HFF-Myc (cell line): Measurements from ENCODE around the gene RAD51B.

Experiments
- DNase-seq: peaks from one replicate; pipeline ENCODE4 v3.0.0-alpha.2; 2011; ENCODE audit warnings: low read depth; ENCODE audit errors: extremely low read depth
- H3K4me3 ChIP-seq: replicated peaks from 2 replicates; pipeline ENCODE4 v1.5.1; 2011; ENCODE audit warnings: low read depth, mild to moderate bottlenecking, control low read depth, low read length
- TF ChIP-seq, protein P1 (sequence below): IDR thresholded peaks from 2 replicates; pipeline ENCODE4 v1.5.1; 2012; ENCODE audit warnings: mild to moderate bottlenecking, low read depth, low read length, control low read depth; ENCODE audit errors: missing control alignments

Gene RAD51B

DNA sequence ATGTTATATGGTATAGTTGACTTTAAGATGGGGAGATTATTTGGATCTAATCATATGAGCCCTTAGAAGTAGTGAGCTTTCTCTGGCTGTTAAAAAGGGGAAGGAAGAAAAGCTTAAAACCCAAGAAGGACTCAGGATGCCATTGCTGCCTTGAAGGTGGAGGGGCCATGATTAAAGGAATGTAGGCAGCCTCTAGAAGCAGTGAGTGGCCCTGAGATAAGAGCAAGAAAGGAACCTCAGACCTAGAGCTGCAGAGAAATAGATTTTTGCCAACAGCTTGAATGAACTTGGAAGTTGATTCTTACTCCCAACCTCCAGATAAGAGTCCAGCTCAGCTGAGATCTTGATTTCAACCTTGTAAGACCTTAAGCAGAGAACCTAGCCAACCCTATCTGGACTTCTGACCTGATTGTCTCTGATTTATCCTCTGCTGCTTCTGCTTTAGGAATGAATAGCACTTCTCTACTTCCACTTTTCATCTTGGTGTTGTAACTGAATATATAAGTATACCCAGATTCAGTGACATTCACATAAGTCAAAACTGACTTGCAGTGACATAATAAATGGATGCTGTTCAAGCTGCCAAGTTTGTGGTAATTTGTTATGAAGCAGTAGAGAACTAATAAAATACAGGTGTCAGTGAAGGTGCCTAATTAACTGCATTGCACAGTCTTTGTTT lies 33.5 kb downstream of the RAD51B start:
- DNase-seq = no peak
- TF ChIP-seq, protein P1, sequence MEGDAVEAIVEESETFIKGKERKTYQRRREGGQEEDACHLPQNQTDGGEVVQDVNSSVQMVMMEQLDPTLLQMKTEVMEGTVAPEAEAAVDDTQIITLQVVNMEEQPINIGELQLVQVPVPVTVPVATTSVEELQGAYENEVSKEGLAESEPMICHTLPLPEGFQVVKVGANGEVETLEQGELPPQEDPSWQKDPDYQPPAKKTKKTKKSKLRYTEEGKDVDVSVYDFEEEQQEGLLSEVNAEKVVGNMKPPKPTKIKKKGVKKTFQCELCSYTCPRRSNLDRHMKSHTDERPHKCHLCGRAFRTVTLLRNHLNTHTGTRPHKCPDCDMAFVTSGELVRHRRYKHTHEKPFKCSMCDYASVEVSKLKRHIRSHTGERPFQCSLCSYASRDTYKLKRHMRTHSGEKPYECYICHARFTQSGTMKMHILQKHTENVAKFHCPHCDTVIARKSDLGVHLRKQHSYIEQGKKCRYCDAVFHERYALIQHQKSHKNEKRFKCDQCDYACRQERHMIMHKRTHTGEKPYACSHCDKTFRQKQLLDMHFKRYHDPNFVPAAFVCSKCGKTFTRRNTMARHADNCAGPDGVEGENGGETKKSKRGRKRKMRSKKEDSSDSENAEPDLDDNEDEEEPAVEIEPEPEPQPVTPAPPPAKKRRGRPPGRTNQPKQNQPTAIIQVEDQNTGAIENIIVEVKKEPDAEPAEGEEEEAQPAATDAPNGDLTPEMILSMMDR = no peak
- H3K4me3 ChIP-seq = no peak overlapping the region

DNA sequence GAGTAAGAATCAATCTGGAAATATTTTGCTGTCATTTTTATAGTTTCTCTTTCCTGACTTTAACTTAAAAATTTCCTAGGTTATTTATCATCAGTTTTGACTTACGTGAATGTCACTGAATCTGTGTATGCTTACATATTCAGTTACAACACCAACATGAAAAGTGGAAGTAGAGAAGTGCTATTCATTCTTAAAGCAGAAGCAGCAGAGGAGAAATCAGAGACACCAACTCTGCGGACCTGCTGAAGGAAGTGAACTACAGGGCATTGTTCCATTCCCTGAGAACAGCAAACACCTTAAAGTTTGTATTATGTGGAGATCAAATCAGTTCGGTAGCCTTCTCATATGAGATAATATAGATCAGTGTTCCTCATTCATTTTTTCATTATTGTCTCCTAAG lies 34.1 kb downstream of the RAD51B start:
- TF ChIP-seq, protein P1 = no peak
- DNase-seq = no peak
- no peak overlapping the region for H3K4me3 ChIP-seq

DNA sequence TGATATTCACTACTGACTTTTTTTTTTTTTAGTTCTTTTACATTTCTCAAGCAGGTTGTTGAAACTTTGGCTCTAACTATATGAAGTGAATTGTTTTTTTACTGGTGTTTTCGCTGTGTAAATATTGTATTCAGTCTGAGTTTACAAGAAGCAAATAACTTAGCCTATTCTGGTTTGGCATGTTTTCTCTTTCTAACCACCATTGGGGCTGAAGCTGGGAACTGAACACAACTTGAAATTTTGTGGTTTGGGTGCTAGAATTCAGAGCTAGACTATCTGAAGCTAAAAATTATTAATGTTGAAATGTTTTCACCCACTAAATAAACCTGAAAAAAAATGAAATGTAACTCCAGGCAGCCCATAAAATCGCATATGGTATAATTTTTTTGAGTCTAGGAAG lies 37.2 kb downstream of the RAD51B start:
- no peak for DNase-seq
- H3K4me3 ChIP-seq = no peak overlapping the region
- TF ChIP-seq, protein P1 = no peak

DNA sequence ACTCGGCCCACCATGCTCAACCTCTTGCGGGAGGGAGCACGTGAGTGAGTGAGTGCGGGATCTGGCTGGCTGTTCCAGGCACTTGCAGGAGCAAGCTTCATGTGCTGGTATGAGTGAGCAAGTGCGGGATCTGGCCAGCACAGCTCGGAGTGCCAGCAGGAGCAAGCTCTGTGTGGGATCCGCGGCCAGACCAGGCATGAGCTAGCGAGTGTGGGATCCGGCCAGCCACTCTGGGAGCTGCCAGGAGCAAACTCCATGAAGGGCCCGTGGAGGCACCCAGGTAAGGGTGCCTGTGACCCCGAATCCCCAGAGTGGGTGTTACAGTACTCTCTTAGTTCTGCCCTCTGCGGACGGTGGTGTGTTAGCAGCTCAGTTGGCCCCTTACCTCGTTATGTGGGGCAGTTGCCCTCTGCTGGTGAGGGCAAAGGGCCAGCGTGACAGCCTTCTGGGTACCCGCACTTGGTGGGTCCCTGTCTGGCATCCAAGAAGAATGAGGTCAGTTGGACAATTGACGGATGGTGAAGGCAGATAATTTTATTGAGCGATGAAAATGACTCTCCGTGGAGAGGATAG lies 38.3 kb downstream of the RAD51B start:
- DNase-seq = no peak
- TF ChIP-seq, protein P1 = no peak
- no peak overlapping the region for H3K4me3 ChIP-seq

DNA sequence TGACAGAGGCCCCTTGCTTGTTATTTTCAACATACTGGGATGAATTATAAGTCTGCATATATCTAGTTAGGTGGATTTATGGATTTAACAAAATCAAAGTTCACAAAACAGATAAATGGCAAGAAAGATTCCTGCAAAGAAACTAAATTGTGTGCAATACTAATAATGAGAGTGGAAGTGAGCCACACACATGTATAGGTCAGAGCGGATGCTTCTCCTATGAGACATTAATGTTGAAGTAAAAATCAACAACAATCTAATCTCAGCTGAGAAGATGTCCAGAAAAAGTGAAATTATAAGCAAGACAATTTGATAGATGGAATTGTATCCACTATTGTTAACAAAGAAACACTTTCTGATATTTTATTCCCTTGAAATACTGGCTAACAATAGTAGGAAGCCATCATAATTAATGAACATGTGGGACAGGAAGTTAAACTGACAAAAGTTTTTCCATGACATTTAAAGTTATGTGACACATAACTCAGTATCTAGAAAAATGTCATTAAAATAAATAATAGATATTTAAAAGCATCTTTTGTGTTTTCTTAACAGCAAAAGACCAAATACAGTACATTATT lies 39.7 kb downstream of the RAD51B start:
- H3K4me3 ChIP-seq = no peak overlapping the region
- TF ChIP-seq, protein P1 = no peak
- DNase-seq = no peak

DNA sequence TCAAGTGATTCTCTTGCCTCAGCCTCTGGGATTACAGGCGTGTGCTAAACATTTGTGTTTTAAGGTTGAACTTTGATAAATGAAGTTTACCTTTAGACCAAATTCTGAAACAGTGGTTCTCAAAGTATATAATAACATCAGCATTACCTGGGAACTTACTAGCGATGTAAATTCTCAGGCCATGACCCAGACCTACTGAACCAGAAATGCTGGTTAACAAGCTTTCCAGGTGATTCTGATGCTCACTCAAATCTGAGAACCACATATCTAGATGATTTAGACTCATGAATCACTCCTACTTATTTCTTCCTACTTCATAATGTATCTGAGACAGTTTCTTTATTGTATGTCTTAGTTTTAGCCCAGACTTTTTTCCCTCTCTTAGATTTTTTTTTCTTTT lies 43.6 kb downstream of the RAD51B start:
- TF ChIP-seq, protein P1 = no peak
- DNase-seq = no peak
- H3K4me3 ChIP-seq = no peak overlapping the region
